Epithelial cell of esophagus (primary cell): Measurements from ENCODE around the gene BCOR.

Experiments used
- DNase-seq: peaks from one replicate; pipeline ENCODE4 v3.0.0; 2010; ENCODE audit warnings: low read depth
- H3K4me3 ChIP-seq: 2 replicates; pipeline ENCODE4 v1.5.1; 2011; ENCODE audit warnings: mild to moderate bottlenecking, low read length, control low read depth
- CTCF ChIP-seq: IDR thresholded peaks from 2 replicates; pipeline ENCODE4 v1.5.1; 2011; ENCODE audit warnings: low read depth, mild to moderate bottlenecking, low read length, control low read depth, inconsistent platforms; ENCODE audit not compliant: insufficient read depth; ENCODE audit errors: missing control alignments

The BCOR gene

DNA sequence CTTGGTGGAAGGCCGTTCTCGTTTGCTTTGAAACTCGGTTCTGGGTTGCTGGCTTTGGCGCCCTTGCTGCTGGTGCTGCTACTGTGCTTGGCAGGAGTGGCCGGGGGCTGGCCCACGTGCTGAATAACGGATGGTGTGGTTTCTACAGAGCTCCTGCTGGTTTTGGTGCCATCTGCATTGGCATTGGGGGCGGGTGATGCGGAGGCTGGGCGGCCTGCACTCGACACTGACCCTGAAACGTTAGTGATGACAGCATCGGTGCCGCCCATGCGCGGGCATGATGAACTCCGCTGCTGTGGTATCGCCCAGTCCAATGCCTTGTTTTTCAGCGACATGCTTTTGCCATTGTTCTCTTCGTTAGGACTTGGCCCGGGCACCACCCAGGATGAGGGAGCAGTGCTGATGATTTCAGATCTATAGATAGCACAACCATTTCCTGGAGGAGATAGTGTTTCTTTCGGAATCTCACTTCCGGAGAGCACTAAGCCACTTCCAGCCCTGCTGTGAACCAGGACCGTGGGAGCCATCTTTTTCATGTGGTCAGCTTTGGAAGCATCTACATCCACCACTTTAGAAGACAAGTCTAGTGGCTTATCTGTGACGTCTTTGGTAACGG, 24.2 kb downstream of the BCOR start:
- TF ChIP-seq CTCF: no peak
- no peak for DNase-seq
- no peak overlapping the region for H3K4me3 ChIP-seq

DNA sequence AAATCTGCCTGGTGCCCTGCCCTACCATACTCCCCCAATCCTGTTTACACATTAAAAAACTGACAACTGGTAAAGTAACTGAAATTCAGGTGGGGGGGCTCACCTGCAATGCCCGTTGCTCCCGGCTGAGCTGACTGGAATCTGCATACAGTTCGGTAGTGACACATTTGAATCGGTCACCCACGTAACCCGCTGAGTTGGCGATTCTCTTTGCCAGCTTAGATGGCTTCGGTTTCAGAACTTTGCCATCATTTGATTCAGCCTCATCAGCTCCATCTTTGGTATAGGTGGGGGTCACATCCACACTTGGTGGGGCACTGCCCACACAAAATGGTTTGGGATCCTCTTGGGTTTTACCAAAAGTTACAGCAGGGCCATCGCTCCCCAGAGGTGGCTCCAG, 25.5 kb downstream of the BCOR start:
- H3K4me3 ChIP-seq: no peak overlapping the region
- no peak for DNase-seq
- no peak for TF ChIP-seq CTCF

DNA sequence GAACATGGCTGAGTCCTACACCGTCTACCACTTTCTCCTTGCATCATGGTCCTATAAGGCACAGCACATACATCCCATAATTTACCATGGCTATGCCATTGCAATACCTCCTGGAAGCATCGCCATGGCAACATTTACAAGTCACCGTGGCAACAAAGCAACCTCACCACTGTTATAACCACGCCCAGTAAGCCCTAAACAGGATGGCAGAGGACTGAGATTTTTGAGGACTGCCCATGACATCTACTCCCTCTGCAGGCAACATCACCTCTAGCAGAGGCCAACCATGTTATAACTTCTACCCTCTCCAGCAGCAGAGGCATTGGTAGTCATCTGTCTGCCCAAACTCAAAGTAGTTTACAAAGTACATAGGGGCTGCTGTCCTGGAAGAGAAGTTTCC, 29.7 kb downstream of the BCOR start:
- peak; percentile 9 for TF ChIP-seq CTCF
- H3K4me3 ChIP-seq: no peak overlapping the region
- no peak for DNase-seq

- no peak overlapping the region for H3K4me3 ChIP-seq
- no peak for TF ChIP-seq CTCF
- DNase-seq: no peak
Measured at GRCh38 chrX:40066700-40067099, 31.1 kb downstream of the BCOR start.

GRCh38 chrX:40065296-40066046, 32.3 kb downstream of the BCOR start:
- DNase-seq: no peak
- TF ChIP-seq CTCF: no peak
- H3K4me3 ChIP-seq: no peak overlapping the region

- H3K4me3 ChIP-seq: no peak overlapping the region
- TF ChIP-seq CTCF: no peak
- no peak for DNase-seq
Measured at GRCh38 chrX:40064055-40064597, 33.6 kb downstream of the BCOR start.
